SW 1271 (cell line): ENCODE measurements around the gene SLC15A3.

ENCODE experiments used
- DNase-seq, 2 experiments: peaks; one replicate each; lab custom pipeline; 2025; lab: John Stamatoyannopoulos, UW

SLC15A3 gene

DNA sequence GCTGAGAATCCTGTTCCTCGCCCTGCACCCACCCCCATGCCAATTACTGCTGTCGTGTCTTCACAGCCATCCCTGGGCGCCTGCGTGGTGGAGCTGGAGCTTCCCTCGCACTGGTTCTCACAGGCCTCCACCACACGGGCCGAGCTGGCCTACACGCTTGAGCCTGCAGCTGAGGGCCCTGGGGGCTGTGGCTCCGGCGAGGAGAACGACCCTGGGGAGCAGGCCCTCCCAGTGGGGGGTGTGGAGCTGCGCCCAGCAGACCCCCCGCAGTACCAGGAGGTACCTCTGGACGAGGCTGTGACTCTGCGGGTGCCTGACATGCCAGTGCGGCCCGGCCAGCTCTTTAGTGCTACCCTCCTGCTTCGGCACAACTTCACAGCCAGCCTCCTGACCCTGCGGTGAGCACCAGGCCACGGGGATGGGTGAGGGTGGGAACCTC lies 23.4 kb downstream of the SLC15A3 start:
- no peak for DNase-seq

DNA sequence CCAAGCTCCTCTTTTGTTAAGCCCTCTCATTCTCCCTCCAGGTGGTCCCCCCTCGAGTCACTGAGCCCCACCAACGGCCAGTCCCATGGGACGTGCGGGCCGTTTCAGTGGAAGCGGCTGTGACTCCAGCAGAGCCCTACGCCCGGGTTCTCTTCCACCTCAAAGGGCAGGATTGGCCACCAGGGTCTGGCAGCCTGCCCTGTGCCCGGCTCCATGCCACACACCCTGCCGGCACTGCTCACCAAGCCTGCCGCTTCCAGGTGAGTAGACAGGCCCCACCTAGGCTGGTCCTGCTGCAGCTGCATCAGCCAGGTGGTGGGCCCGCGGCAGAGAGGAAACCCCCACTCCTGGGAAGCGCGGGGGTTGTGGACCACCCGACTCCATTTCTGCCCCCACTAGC lies 24.4 kb downstream of the SLC15A3 start:
- DNase-seq = no peak

DNA sequence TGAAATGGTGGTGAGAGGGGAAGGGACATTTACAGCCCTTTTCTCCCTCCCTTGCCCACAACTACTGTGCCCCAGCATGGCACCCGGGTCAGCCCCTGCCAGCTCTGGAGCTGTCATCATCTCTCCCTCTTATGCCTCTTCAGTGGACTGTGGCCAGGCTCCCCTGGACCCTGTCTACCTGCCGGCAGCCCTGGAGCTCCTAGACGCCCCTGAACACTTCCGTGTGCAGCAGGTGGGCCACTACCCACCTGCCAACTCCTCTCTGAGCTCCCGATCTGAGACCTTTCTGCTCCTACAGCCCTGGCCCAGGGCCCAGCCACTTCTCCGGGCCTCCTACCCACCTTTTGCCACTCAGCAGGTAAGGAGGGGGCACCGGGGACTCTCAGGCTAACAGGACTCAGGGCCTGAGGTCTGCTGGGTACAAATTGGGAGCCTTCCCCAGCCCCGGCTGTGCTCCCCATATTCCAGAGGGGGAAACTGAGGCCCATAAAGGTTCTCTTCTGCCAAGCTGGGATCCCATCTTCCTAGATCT lies 24.8 kb downstream of the SLC15A3 start:
- DNase-seq = no peak

GRCh38 chr11:60926500-60926899 lies 25.5 kb downstream of the SLC15A3 start:
- DNase-seq = no peak

DNA sequence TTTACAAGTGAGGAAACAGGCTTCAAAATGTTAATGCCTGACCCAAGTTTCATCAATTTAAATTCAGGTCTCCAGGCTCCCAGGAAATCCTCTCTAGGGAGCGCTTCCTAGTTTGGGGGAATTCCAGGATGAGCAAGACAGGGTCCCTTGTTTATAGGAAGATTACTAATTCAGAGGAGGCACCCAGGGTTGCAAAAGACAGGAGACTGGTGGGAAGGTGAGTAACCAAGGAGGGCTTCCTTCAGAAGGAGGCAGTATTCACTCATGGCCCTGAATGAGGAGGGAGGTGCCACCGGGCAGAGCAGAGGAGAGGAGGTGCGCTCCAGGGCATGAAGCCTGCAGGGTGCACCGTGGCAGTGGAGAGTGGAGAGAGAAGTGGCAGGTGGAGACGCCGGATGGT lies 26.1 kb downstream of the SLC15A3 start:
- peak; percentile 19 to 24 for DNase-seq

DNA sequence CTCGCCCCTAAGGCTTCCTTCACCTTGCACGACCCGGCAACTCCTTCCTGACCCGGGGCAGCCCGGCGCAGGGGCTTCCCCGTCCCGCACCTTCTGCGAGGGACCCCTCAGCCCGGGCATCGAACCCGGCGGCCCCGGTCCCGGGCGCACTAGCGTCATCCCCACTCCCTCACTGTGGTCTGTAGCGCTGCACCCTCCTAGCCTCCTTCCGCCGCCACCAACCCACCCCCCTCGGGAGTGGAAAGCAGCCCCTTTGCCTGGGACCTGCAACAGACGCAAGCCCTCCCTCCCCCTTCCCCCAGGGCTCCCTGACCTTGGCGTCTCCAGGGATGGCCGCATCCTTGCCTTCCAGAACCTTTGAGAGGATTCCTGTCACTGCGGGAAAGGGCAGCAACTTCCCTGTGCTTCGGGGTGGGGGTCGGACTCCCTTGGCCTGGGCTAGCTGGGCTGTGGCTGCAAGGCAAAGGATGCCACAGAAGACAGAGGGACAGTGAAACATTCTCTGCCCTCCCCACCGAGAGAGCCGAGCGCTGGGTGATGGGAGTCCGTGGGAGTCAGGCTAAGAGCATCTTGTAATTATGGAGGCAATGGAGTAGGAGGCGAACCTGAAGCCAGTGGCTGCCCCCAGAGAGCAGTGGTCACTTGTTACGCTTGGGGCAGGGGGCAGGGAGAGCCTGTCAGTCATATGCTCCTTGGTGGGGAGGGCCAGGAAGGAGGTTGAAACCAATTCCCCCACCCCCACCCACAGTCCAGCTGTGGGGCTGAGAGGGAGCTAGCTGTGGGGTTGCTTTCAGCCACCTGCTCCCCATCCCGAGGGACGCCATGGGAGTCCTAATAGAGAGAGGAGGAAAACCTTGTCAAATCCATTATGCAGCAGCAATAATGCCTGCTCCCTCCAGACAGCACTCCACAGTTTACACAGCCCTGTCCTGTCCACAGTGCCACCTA lies 26.8 kb downstream of the SLC15A3 start:
- no peak for DNase-seq

GRCh38 chr11:60924110-60924905 lies 27.7 kb downstream of the SLC15A3 start, which contains the start of gene TMEM132A:
TMEM132A (plus strand) TSS chr11:60924460; CDS start chr11:60924634, 174 bp downstream.
- DNase-seq = peak in 1 of 2 experiments; percentile 60

GRCh38 chr11:60923800-60924109 lies 28.2 kb downstream of the SLC15A3 start:
- no peak for DNase-seq

DNA sequence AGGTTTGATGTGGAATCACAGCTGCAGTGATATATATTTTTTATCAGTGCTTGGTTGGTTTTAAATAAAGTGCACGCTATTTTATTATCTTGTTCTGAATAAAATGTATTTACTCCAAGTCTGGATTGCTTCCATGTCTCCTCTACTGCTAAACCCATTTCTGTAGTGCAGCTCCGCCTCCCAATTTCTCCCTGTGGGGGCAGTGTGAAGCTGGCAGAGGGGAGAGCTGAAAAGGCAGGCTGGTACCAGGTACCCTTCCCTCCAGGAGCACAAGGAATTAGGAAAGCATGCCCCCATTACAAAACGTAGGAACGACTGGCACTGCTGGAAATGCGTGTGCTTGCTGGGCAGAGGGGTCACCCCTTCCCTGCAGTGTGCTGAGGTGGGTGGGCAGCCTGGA lies 28.6 kb downstream of the SLC15A3 start:
- DNase-seq = no peak

GRCh38 chr11:60922906-60923305 lies 29.1 kb downstream of the SLC15A3 start:
- no peak for DNase-seq

GRCh38 chr11:60921777-60922335 lies 30.1 kb downstream of the SLC15A3 start:
- DNase-seq = no peak

- no peak for DNase-seq
These were observed 30.7 kb downstream of the SLC15A3 start for GRCh38 chr11:60921259-60921658.

DNA sequence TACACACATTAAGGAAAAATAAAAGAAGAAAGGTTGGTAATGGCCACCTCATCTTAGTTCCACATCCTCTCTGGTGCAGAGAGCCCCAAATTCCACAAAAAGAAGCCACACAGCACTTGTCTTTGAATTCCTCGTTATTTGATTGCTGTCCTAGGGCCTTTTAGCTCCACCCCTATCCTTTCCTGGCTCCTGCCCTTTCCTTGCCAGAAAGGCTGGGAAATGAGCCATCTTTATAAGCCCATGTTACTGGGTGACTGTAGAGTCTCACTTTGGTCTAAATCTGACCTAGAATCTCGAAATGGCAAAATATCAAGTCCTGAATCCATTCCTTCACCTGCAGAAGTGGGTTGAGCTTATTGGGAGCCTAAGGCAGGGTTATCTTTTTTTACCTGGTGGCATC lies 32.0 kb downstream of the SLC15A3 start:
- DNase-seq = no peak

GRCh38 chr11:60919320-60919719 lies 32.7 kb downstream of the SLC15A3 start:
- no peak for DNase-seq

DNA sequence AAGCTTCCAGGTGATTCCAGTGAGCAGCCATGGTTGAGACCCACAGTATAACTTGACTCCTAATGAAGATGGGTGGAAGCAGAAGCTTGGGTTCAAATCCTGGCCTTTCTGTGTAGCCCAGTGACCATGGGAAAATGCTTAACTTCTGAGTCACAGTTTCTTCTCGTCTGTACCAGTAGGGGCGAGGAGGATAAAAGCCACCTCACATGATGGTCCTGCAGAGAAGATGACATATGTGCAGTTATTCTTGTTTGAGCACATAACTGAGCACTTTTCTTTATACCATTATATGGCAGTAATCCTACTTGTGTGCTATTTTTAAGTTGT lies 33.1 kb downstream of the SLC15A3 start:
- DNase-seq = no peak

GRCh38 chr11:60918251-60918938 lies 33.6 kb downstream of the SLC15A3 start:
- DNase-seq = no peak

- DNase-seq = no peak
These were observed 34.7 kb downstream of the SLC15A3 start for GRCh38 chr11:60917267-60917666.

DNA sequence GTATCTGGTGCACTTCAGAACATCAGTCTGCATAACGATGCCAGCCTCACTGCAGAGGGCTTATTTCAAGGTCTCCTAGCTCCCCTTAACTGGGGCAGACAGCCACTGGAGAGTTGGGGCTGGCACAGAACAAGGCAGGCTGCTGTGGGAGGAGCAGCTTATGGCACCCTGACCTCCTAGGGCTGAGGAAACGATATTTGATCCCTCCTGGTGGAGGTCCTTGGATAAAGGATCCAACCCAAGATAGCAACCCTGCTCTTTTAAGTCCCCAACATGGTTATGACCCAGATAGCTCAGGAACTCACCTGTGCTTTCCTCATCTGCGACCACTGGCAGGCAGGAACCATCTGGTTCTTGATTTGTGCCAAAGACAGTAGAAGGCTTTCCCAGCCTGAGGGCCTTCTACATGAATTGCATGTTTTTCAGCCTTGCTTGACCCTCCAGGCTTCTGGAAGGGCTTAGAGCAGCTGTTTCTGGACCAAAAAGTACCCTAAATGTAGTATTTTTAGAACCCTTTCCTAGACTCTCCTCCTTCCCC lies 35.2 kb downstream of the SLC15A3 start:
- no peak for DNase-seq

DNA sequence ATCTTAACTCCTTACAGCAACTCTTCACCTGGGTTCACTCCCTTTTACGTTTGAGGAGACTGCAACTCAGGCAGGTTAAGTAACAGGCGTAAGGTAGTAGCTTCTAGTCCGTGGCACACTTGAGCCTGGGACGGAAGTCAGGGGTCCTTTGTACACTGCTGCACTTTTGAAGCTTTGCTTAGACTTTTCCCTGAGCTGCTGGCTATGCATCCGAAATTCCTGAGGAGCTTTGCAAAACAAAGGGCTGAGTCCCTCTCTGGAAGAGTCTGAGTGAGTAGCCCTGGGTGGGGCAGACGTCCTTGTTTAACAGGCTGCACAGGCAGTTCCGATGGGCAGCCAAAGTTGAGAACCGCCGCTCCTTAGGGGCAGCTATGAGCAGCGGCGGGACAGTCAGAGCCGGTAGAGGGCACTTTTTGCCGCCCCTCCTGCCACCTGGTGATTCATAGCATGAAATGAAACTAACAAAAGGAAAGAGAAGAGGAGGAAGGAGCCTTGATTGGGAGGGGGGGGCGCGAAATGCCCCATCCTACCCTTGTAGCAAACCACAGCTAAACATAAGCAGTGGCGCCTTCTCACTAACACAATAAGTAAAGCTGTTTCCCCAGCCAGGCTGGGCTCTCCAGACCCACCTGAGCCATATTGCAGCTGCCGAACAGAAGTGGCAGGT lies 36.6 kb downstream of the SLC15A3 start:
- DNase-seq = peak in 1 of 2 experiments; percentile 54

- peak in 1 of 2 experiments; percentile 14 for DNase-seq
These were observed 37.2 kb downstream of the SLC15A3 start for GRCh38 chr11:60914633-60915247.
